OCI-LY3 (cell line): ENCODE data around the gene FOXP3.

Source experiments
- EZH2phosphoT487 ChIP-seq: fragments of 200-600 bp; shearing (Covaris generic); IDR thresholded peaks from 2 replicates; pipeline ENCODE4 v1.6.1; 2018; ENCODE audit warnings: antibody characterized with exemption, mixed run types, low read depth
- TF ChIP-seq, protein P1 (sequence below): fragments of 200-600, 300-600 bp; sonication (generic); IDR thresholded peaks from 2 replicates; pipeline ENCODE4 v1.5.1; 2014; ENCODE audit warnings: antibody characterized with exemption, low read length, low read depth

DNA sequence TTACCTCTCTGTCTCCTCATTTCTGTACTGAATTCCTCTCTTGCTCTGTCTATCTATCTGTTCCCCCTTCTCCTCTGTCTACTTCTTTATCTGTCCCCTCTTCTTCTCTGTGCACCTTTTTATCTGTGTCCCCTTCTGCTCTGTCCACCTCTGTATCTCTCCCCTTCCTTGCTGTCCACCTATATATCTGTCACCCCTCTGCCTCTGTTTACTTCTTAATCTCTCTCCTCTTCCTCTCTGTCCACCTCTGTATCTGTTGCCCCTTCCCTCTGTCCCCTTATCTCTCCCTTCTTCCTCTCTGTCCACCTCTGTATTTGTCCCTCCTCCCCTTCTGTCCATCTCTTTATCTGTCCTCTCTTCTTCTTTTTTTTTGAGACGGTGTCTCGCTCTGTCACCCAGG, 20.3 kb downstream of the FOXP3 start:
- TF ChIP-seq, protein P1, sequence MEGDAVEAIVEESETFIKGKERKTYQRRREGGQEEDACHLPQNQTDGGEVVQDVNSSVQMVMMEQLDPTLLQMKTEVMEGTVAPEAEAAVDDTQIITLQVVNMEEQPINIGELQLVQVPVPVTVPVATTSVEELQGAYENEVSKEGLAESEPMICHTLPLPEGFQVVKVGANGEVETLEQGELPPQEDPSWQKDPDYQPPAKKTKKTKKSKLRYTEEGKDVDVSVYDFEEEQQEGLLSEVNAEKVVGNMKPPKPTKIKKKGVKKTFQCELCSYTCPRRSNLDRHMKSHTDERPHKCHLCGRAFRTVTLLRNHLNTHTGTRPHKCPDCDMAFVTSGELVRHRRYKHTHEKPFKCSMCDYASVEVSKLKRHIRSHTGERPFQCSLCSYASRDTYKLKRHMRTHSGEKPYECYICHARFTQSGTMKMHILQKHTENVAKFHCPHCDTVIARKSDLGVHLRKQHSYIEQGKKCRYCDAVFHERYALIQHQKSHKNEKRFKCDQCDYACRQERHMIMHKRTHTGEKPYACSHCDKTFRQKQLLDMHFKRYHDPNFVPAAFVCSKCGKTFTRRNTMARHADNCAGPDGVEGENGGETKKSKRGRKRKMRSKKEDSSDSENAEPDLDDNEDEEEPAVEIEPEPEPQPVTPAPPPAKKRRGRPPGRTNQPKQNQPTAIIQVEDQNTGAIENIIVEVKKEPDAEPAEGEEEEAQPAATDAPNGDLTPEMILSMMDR, result no peak
- no peak for TF ChIP-seq EZH2phosphoT487
